HCT116 (cell line): ENCODE results near the gene GRIN2D. TPM values are rescaled to one million over a fixed set of nuclear protein-coding genes. Genes with fewer than 3 reads are reported as not detected.

Source experiments
- ATAC-seq: fragments of 200-7000 bp; cut with Tn5 transposase; 2 replicates; pipeline ENCODE4 v1.9.1; 2020; ENCODE audit warnings: mild to moderate bottlenecking, moderate library complexity
- BruUV-seq: library from RNA; stranded (reverse); fragments of 400-500 nt; replicated peaks from 2 replicates; lab custom pipeline; 2021; lab: Mats Ljungman, UMichigan
- CTCF ChIA-PET: fragments of 300-600 bp; sonication (Branson Sonifier 250); formaldehyde crosslinking; loops from one replicate; lab custom pipeline; 2021; ENCODE audit warnings: antibody characterized with exemption; lab: Charles Lee
- POLR2A ChIA-PET: fragments of 300-600, 350-600 bp; sonication (Branson Sonifier 250); formaldehyde crosslinking; loops from one replicate; lab custom pipeline; 2021; ENCODE audit warnings: antibody characterized with exemption; lab: Charles Lee
- RAD21 ChIA-PET, 2 experiments: fragments of 300-600 bp; sonication (Branson Sonifier 250); formaldehyde crosslinking; loops; one replicate each; lab custom pipeline; 2023; ENCODE audit warnings: low total read pairs in 2 of 2; ENCODE audit not compliant: uncharacterized antibody in 2 of 2, unreplicated experiment in 2 of 2, low non-redundant PET in 1 of 2; lab: Charles Lee
- DNase-seq: peaks from one replicate; pipeline ENCODE4 v3.0.0-alpha.2; 2010; ENCODE audit warnings: low read depth, low spot score
- H2AFZ ChIP-seq: fragments of 200-600 bp; shearing (Covaris generic), sonication (generic); 2 replicates; pipeline ENCODE4 v1.6.1; 2017; ENCODE audit warnings: low read depth, mixed run types, mixed read lengths, antibody characterized with exemption, low read length; ENCODE audit not compliant: poor library complexity, severe bottlenecking
- H3K27ac ChIP-seq: 2 replicates; pipeline ENCODE4 v1.5.1; 2012; ENCODE audit warnings: low read depth, low read length
- H3K27me3 ChIP-seq: fragments of 200-600 bp; sonication (generic); 2 replicates; pipeline ENCODE4 v1.6.1; 2016; ENCODE audit warnings: mixed run types, low read length, mixed read lengths; ENCODE audit not compliant: insufficient read depth
- H3K36me3 ChIP-seq, 2 experiments: fragments of 200-500 bp in 1 of 2; fragments of 200-600 bp in 1 of 2; sonication (Bioruptor generic) in 1 of 2; sonication (generic) in 1 of 2; 2 replicates each; pipeline versions ENCODE4 v1.5.1 to v1.6.1; 2014 to 2016; ENCODE audit warnings: low read length in 2 of 2, inconsistent platforms in 1 of 2, mixed read lengths in 1 of 2, mixed run types in 1 of 2; ENCODE audit not compliant: insufficient read depth in 2 of 2, control insufficient read depth in 1 of 2
- H3K4me1 ChIP-seq, 2 experiments: fragments of 200-600 bp in 1 of 2; sonication (generic) in 1 of 2; 2 replicates each; pipeline versions ENCODE4 v1.5.1 to v1.6.1; 2012 to 2017; ENCODE audit warnings: low read length in 2 of 2, inconsistent platforms in 1 of 2, mild to moderate bottlenecking in 1 of 2, mixed read lengths in 1 of 2, mixed run types in 1 of 2, moderate library complexity in 1 of 2; ENCODE audit not compliant: insufficient read depth in 2 of 2, control insufficient read depth in 1 of 2
- H3K4me2 ChIP-seq: fragments of 200-600 bp; sonication (generic); 2 replicates; pipeline ENCODE4 v1.6.1; 2017; ENCODE audit warnings: mixed run types, low read length, mixed read lengths
- H3K4me3 ChIP-seq, 2 experiments: fragments of 200-600 bp in 1 of 2; sonication (generic) in 1 of 2; replicated peaks in 1 of 2; 2 replicates each; pipeline ENCODE4 v1.5.1; 2011 to 2016; ENCODE audit warnings: low read length in 2 of 2, control low read depth in 1 of 2, low read depth in 1 of 2, mild to moderate bottlenecking in 1 of 2, mixed read lengths in 1 of 2, mixed run types in 1 of 2
- H3K79me2 ChIP-seq: fragments of 200-600 bp; sonication (generic); 2 replicates; pipeline ENCODE4 v1.6.1; 2017; ENCODE audit warnings: mild to moderate bottlenecking, mixed run types, low read length, moderate library complexity, mixed read lengths; ENCODE audit not compliant: insufficient read depth
- H3K9ac ChIP-seq: fragments of 200-600 bp; sonication (generic); 2 replicates; pipeline ENCODE4 v1.6.1; 2016; ENCODE audit warnings: low read length, mixed read lengths
- H3K9me2 ChIP-seq: fragments of 200-600 bp; sonication (generic), shearing (Covaris generic); 2 replicates; pipeline ENCODE4 v1.6.1; 2017; ENCODE audit warnings: mixed run types, mild to moderate bottlenecking, moderate library complexity; ENCODE audit not compliant: insufficient read depth
- H3K9me3 ChIP-seq, 2 experiments: fragments of 200-500 bp in 1 of 2; fragments of 200-600 bp in 1 of 2; sonication (Bioruptor generic) in 1 of 2; sonication (generic) in 1 of 2; 2 replicates each; pipeline ENCODE4 v1.6.1; 2014 to 2017; ENCODE audit warnings: low read length in 2 of 2, mixed read lengths in 2 of 2, inconsistent platforms in 1 of 2, low read depth in 1 of 2, mild to moderate bottlenecking in 1 of 2, mixed run types in 1 of 2, moderate library complexity in 1 of 2; ENCODE audit not compliant: control insufficient read depth in 1 of 2, insufficient read depth in 1 of 2
- H4K20me1 ChIP-seq: fragments of 200-600 bp; sonication (generic), shearing (Covaris generic); 2 replicates; pipeline ENCODE4 v1.6.1; 2017; ENCODE audit warnings: mixed run types, mild to moderate bottlenecking, moderate library complexity; ENCODE audit not compliant: insufficient read depth
- CBX3 ChIP-seq: IDR thresholded peaks from 2 replicates; pipeline ENCODE4 v1.6.1; 2012; ENCODE audit warnings: low read depth
- ELF1 ChIP-seq: IDR thresholded peaks from 2 replicates; pipeline ENCODE4 v1.6.1; 2012; ENCODE audit warnings: low read depth, borderline replicate concordance
- EZH2 ChIP-seq: fragments of 200-600 bp; sonication (generic); IDR thresholded peaks from 2 replicates; pipeline ENCODE4 v1.6.1; 2017; ENCODE audit warnings: antibody characterized with exemption, mixed run types
- FOSL1 ChIP-seq: IDR thresholded peaks from 2 replicates; pipeline ENCODE4 v1.6.1; 2012; ENCODE audit warnings: low read depth
- JUND ChIP-seq: IDR thresholded peaks from 2 replicates; pipeline ENCODE4 v1.6.1; 2012
- POLR2AphosphoS5 ChIP-seq: IDR thresholded peaks from 2 replicates; pipeline ENCODE4 v1.6.1; 2011; ENCODE audit warnings: mild to moderate bottlenecking, low read depth, low read length, moderate library complexity
- SIN3A ChIP-seq: IDR thresholded peaks from 2 replicates; pipeline ENCODE4 v1.6.1; 2012; ENCODE audit warnings: low read depth
- TCF7L2 ChIP-seq: IDR thresholded peaks from 2 replicates; pipeline ENCODE4 v1.7.0; 2011; ENCODE audit warnings: borderline replicate concordance, inconsistent platforms; ENCODE audit not compliant: insufficient read depth, insufficient read length; ENCODE audit errors: extremely low read depth
- YY1 ChIP-seq: IDR thresholded peaks from 2 replicates; pipeline ENCODE4 v1.6.1; 2011; ENCODE audit warnings: low read length, low read depth, moderate library complexity, mild to moderate bottlenecking; ENCODE audit not compliant: insufficient replicate concordance; ENCODE audit errors: extremely low read depth
- ZNF274 ChIP-seq: fragments of 200-500 bp; sonication (Bioruptor generic); IDR thresholded peaks from 2 replicates; pipeline ENCODE4 v1.6.1; 2014; ENCODE audit warnings: mild to moderate bottlenecking, low read depth, low read length, inconsistent platforms
- intact Hi-C: fragments of 100-400 bp; cut with micrococcal nuclease; formaldehyde crosslinking; loops from 2 replicates; pipeline ENCODE4 v1.10.0; 2022
- total RNA-seq: library from RNA; stranded (reverse); gene quantifications from one replicate; pipeline ENCODE4 v1.2.1, GENCODE V29; 2021; ENCODE audit not compliant: unreplicated experiment
- TF ChIP-seq, protein P1 (sequence below): IDR thresholded peaks from 2 replicates; pipeline ENCODE4 v1.6.1; 2012
- TF ChIP-seq, protein P2 (sequence below), 3 experiments: fragments of 200-600 bp in 1 of 3; sonication (generic) in 1 of 3; IDR thresholded peaks in 2 of 3; conservative IDR thresholded peaks in 1 of 3; 2 replicates each; pipeline ENCODE4 v1.5.1; 2012 to 2017; ENCODE audit warnings: low read depth in 2 of 3, low read length in 2 of 3, antibody characterized with exemption in 1 of 3, borderline replicate concordance in 1 of 3, control low read depth in 1 of 3, mild to moderate bottlenecking in 1 of 3, mixed read lengths in 1 of 3, mixed run types in 1 of 3, moderate library complexity in 1 of 3; ENCODE audit not compliant: insufficient read depth in 1 of 3
- TF ChIP-seq, protein P3 (sequence below): IDR thresholded peaks from 2 replicates; pipeline ENCODE4 v1.6.1; 2011; ENCODE audit warnings: mild to moderate bottlenecking, low read length, moderate library complexity; ENCODE audit not compliant: insufficient replicate concordance; ENCODE audit errors: extremely low read depth

Gene GRIN2D
- total RNA-seq, 1 experiment from 2014 or later = 26.2 TPM

DNA sequence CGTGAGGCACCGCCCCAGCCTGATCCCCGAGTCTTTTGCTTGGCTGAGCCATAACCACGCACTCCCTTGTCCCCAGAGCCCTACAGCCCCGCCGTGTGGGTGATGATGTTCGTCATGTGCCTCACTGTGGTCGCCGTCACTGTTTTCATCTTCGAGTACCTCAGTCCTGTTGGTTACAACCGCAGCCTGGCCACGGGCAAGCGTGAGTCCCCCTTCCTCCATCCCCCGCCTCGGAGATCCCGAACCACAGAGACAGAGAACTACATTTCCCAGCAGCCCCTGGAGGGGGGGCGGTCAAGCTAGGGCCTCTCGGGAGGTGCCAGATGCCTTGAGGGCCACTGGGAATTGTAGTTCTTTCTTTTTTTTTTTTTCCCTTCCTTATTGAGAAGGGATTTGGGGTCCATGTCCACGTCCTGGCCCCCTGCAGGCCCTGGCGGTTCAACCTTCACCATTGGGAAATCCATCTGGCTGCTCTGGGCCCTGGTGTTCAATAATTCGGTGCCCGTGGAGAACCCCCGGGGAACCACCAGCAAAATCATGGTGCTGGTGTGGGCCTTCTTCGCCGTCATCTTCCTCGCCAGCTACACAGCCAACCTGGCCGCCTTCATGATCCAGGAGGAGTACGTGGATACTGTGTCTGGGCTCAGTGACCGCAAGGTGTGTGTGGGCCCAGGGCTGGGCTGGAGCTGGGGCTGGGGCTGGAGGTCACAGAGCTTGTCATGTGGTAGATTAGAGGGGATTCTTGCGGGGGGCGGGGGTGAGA is 25.9 kb downstream of the GRIN2D start:
- intact Hi-C loops = no loop called here
- Histone ChIP-seq H3K27ac (no peak overlapping the region), H2AFZ (no peak overlapping the region)

DNA sequence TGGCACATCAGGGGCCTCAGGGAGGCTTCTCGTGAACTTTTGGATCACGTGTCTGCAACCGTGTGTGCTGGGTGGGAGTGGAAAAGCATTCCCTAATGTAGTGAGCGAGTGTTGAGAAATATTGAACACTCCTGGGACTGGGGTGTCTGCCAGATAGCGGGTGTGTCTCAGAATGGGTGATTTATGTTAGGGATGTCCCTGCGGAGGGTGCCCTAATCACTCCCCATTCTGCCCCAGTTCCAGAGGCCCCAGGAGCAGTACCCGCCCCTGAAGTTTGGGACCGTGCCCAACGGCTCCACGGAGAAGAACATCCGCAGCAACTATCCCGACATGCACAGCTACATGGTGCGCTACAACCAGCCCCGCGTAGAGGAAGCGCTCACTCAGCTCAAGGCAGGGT is 28.1 kb downstream of the GRIN2D start:
- no peak for DNase-seq
- H3K4me3 ChIP-seq = no peak overlapping the region
- no peaks in the 10 kb centered on the region for H3K27me3 ChIP-seq
- ChIA-PET CTCF (no interaction called here), POLR2A (no interaction called here), RAD21 (interaction anchor here in 1 of 2 experiments (0.6 kb wide), 1 partner anchor 161 kb away, joined by 3 read pairs; no protein-coding TSS in a partner anchor)
- ATAC-seq = no peak
- H2AFZ ChIP-seq = no peak overlapping the region
- peaks cover 9 to 23% of the 10 kb centered on the region in 2 experiments for H3K36me3 ChIP-seq
- no peak overlapping the region for H3K4me2 ChIP-seq
- no peak overlapping the region for H3K9ac ChIP-seq
- intact Hi-C loops = no loop called here
- no peaks in the 10 kb centered on the region for H3K9me3 ChIP-seq
- H3K4me1 ChIP-seq = peaks cover 7 to 17% of the 10 kb centered on the region in 2 experiments
- H3K27ac ChIP-seq = no peak overlapping the region
- no TSS peak for BruUV-seq
- no peaks in the 10 kb centered on the region for H3K9me2 ChIP-seq
- H4K20me1 ChIP-seq = no peaks in the 10 kb centered on the region
- no peaks in the 10 kb centered on the region for H3K79me2 ChIP-seq
- TF ChIP-seq, protein P1, sequence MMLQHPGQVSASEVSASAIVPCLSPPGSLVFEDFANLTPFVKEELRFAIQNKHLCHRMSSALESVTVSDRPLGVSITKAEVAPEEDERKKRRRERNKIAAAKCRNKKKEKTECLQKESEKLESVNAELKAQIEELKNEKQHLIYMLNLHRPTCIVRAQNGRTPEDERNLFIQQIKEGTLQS = no peak
- no peak for TF ChIP-seq ELF1
- no peak for TF ChIP-seq JUND
- TF ChIP-seq, protein P2, sequence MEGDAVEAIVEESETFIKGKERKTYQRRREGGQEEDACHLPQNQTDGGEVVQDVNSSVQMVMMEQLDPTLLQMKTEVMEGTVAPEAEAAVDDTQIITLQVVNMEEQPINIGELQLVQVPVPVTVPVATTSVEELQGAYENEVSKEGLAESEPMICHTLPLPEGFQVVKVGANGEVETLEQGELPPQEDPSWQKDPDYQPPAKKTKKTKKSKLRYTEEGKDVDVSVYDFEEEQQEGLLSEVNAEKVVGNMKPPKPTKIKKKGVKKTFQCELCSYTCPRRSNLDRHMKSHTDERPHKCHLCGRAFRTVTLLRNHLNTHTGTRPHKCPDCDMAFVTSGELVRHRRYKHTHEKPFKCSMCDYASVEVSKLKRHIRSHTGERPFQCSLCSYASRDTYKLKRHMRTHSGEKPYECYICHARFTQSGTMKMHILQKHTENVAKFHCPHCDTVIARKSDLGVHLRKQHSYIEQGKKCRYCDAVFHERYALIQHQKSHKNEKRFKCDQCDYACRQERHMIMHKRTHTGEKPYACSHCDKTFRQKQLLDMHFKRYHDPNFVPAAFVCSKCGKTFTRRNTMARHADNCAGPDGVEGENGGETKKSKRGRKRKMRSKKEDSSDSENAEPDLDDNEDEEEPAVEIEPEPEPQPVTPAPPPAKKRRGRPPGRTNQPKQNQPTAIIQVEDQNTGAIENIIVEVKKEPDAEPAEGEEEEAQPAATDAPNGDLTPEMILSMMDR (IDR thresholded peaks at IDR 0.05 in 2 of 3, conservative IDR thresholded peaks at IDR 0.05 in 1 of 3; ENCODE audit: borderline replicate concordance in 1 of 3, insufficient read depth in 1 of 3, low read depth in 2 of 3, low read length in 2 of 3) = no peak
- no peak for TF ChIP-seq EZH2
- no peak for TF ChIP-seq YY1
- no peak for TF ChIP-seq ZNF274
- TF ChIP-seq, protein P3, sequence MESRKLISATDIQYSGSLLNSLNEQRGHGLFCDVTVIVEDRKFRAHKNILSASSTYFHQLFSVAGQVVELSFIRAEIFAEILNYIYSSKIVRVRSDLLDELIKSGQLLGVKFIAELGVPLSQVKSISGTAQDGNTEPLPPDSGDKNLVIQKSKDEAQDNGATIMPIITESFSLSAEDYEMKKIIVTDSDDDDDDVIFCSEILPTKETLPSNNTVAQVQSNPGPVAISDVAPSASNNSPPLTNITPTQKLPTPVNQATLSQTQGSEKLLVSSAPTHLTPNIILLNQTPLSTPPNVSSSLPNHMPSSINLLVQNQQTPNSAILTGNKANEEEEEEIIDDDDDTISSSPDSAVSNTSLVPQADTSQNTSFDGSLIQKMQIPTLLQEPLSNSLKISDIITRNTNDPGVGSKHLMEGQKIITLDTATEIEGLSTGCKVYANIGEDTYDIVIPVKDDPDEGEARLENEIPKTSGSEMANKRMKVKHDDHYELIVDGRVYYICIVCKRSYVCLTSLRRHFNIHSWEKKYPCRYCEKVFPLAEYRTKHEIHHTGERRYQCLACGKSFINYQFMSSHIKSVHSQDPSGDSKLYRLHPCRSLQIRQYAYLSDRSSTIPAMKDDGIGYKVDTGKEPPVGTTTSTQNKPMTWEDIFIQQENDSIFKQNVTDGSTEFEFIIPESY = no peak
- no peak for TF ChIP-seq SIN3A
- TF ChIP-seq TCF7L2 = no peak
- TF ChIP-seq CBX3 = no peak

More for the DNA sequence above, 25.9 kb downstream of the GRIN2D start:
- ChIA-PET CTCF (interaction anchor here (0.6 kb wide), 1 partner anchor 32 kb away, joined by 4 read pairs; no protein-coding TSS in a partner anchor), RAD21 (interaction anchor here in 1 of 2 experiments (0.5 kb wide), 1 partner anchor 149 kb away, joined by 4 read pairs; no protein-coding TSS in a partner anchor), POLR2A (interaction anchor here (0.6 kb wide), 1 partner anchor 18 kb away, joined by 4 read pairs; no protein-coding TSS in a partner anchor)
- Histone ChIP-seq H3K4me2 (no peak overlapping the region), H3K9ac (no peak overlapping the region), H3K36me3 (peaks cover 18 to 20% of the 10 kb centered on the region in 2 experiments), H3K27me3 (no peaks in the 10 kb centered on the region), H3K9me2 (no peaks in the 10 kb centered on the region), H3K4me3 (no peak overlapping the region), H4K20me1 (no peaks in the 10 kb centered on the region), H3K79me2 (no peaks in the 10 kb centered on the region), H3K9me3 (no peaks in the 10 kb centered on the region), H3K4me1 (peaks cover 0 to 18% of the 10 kb centered on the region in 2 experiments; a peak in 3 of 4 replicates)
- BruUV-seq = no TSS peak
- TF ChIP-seq, protein P1 = no peak
- TF ChIP-seq POLR2AphosphoS5 = no peak
- no peak for TF ChIP-seq FOSL1
- DNase-seq (no peak), ATAC-seq (no peak)
